Amniotic stem cell (primary cell): Measurements from ENCODE around the gene FJX1.
"Not testable (repeated sequence)": the region's sequence is repeated elsewhere in the genome, so short reads cannot be mapped to it uniquely, and the experiment has no call there.

Experiments used
- DNase-seq: peaks from one replicate; lab custom pipeline; 2025; lab: John Stamatoyannopoulos, UW

FJX1 gene

GRCh38 chr11:35668350-35668749 lies 50.1 kb downstream of the FJX1 start:
- not testable (repeated sequence) for DNase-seq
